Lung (tissue), 12 donors: ENCODE data around the gene DCUN1D3. TPM values are rescaled to one million over a fixed set of nuclear protein-coding genes. Genes with fewer than 3 reads are reported as not detected.
A peak's percentile ranks its signal among the peaks of the same experiment; 100 is the strongest.

Source experiments
- ATAC-seq: fragments of 200-7000 bp; cut with Tn5 transposase; one replicate; pipeline ENCODE4 v1.9.1; 2020; ENCODE audit warnings: moderate number of reproducible peaks; ENCODE audit not compliant: insufficient read depth, low FRiP score
- DNase-seq, 3 donors: peaks; one replicate each; pipeline ENCODE4 v3.0.0-alpha.2; 2013 to 2017
- H3K27ac ChIP-seq, 2 donors: one replicate each; pipeline ENCODE4 v1.5.1; 2013; ENCODE audit warnings: mild to moderate bottlenecking in 2 of 2, moderate library complexity in 2 of 2, control low read depth in 1 of 2, inconsistent platforms in 1 of 2, low read depth in 1 of 2, low read length in 1 of 2
- H3K27me3 ChIP-seq, 3 donors: one replicate each; pipeline ENCODE4 v1.5.1; 2013; ENCODE audit warnings: low read length in 2 of 3; ENCODE audit not compliant: control insufficient read depth in 3 of 3, insufficient read depth in 3 of 3
- H3K36me3 ChIP-seq, 4 donors: one replicate each; pipeline ENCODE4 v1.5.1; 2013; ENCODE audit warnings: low read length in 4 of 4, mild to moderate bottlenecking in 1 of 4, moderate library complexity in 1 of 4; ENCODE audit not compliant: control insufficient read depth in 4 of 4, insufficient read depth in 4 of 4
- H3K4me1 ChIP-seq, 5 donors: one replicate each; pipeline ENCODE4 v1.5.1; 2013; ENCODE audit warnings: low read length in 5 of 5, mild to moderate bottlenecking in 2 of 5, moderate library complexity in 1 of 5; ENCODE audit not compliant: control insufficient read depth in 5 of 5, insufficient read depth in 5 of 5
- H3K4me3 ChIP-seq: one replicate; pipeline ENCODE4 v1.5.1; 2013; ENCODE audit warnings: mild to moderate bottlenecking, control low read depth, moderate library complexity
- H3K9ac ChIP-seq, 2 donors: one replicate each; pipeline ENCODE4 v1.5.1; 2013; ENCODE audit warnings: low read length in 2 of 2, control low read depth in 1 of 2; ENCODE audit not compliant: insufficient read depth in 1 of 2
- H3K9me3 ChIP-seq, 4 donors: one replicate each; pipeline ENCODE4 v1.5.1; 2013; ENCODE audit warnings: low read length in 3 of 4, mild to moderate bottlenecking in 1 of 4, moderate library complexity in 1 of 4; ENCODE audit not compliant: control insufficient read depth in 4 of 4, insufficient read depth in 3 of 4
- CTCF ChIP-seq: IDR thresholded peaks from 2 replicates; pipeline ENCODE4 v1.5.1; 2012; ENCODE audit warnings: mild to moderate bottlenecking; ENCODE audit errors: control extremely low read depth, extremely low read depth
- WGBS, 2 donors: extraction: QIAGEN DNeasy Blood & Tissue Kit; methylation state at CpG; one replicate each; pipeline ENCODE4 v1.1.7; 2013; 5-methylcytosine and 5-hydroxymethylcytosine counted together
- polyA plus RNA-seq, 2 donors: library from polyadenylated mRNA; stranded (reverse); fragments of 200-250 nt; gene quantifications; one replicate each; pipeline ENCODE4 v1.2.1, GENCODE V29; 2013
- total RNA-seq, 2 donors: library from RNA; depleted of rRNA in 1 of 2; stranded (reverse); fragments of >200 nt in 1 of 2; gene quantifications; one replicate each; pipeline ENCODE4 v1.2.1, GENCODE V29; 2014 to 2021
- donor health status: control.
- donor health status: control.
- donor health status: Bipolar disorder and iron deficiency.
- donor health status: healthy.
- donor health status: DM: yes; HTN: yes; CAD: no.

The DCUN1D3 gene
- total and polyA plus RNA-seq, 4 donors: 6.1 to 27.8 (median 9.4) TPM

DNA sequence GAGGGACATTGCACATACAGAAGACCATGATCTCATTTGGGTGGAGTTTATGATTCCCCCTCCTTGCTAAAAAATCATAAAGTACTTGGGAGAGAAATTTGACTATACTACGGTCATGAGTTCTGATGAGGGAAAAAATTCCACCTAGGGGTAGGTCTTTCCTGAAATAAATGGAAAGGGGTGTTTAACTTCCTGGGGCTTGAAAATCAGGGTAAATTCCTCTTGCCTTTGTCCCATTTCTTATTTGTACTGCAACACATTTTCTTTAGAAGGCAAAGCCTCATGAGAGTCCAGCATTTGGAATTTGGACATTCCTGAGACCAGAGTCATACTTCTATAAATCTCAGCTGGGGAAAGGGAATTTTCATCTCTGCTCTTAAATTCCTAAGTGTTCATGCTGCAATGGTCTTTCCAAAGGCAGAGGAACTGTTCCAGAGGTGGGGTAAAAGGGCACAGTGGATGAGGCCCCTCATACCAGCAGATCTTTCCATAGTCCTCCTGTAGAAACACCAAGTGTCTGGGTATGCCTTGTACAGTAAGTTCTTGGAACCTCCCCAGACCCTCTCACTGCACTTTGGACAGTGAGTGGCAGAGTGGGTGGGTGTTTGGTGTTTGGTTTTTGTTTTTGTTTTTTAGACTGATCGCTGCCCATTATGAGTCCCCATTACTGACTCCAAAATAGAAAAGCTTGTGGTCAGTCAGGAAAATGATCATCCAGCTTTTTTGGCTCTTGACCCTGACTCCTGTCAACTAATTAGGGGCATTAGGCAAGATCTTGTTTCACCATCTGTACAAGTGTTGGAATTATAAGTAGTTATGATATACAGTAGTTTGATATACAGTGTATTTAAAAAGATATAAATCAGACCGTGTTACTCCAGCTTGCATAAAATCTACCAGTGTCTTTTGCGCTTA, 6.4 kb upstream of the DCUN1D3 start:
- Histone ChIP-seq H3K27me3 (no peaks in the 10 kb centered on the region), H3K4me1 (peaks cover 5 to 50% (median 17%) of the 10 kb centered on the region in 5 donors), H3K27ac (peak overlapping the region; percentile 82 to 83), H3K36me3 (no peaks in the 10 kb centered on the region), H3K4me3 (no peak overlapping the region), H3K9ac (peak overlapping the region in 1 of 2 donors; percentile 40), H3K9me3 (no peaks in the 10 kb centered on the region)
- TF ChIP-seq CTCF: no peak
- DNase-seq (peak in 2 of 3 donors; percentile 46 to 52), ATAC-seq (no peak)
- 73 to 81% methylated on average over 4 of the region's 4 CpGs for WGBS, 2 donors

GRCh38 chr16:20905576-20905975, 5.4 kb upstream of the DCUN1D3 start:
- H3K4me3 ChIP-seq: no peak overlapping the region
- 62 to 72% methylated on average over 3 of the region's 3 CpGs for WGBS, 2 donors
- TF ChIP-seq CTCF: no peak
- H3K9me3 ChIP-seq: no peaks in the 10 kb centered on the region
- H3K36me3 ChIP-seq: no peaks in the 10 kb centered on the region
- ATAC-seq (no peak), DNase-seq (no peak)
- no peaks in the 10 kb centered on the region for H3K27me3 ChIP-seq
- H3K27ac ChIP-seq: peak overlapping the region; percentile 66 to 83
- H3K4me1 ChIP-seq: peaks cover 5 to 50% (median 17%) of the 10 kb centered on the region in 5 donors
- H3K9ac ChIP-seq: no peak overlapping the region

- DNase-seq: peak in 2 of 3 donors; percentile 34 to 41
- H3K9ac ChIP-seq: no peak overlapping the region
Observed at GRCh38 chr16:20904507-20905081, 4.4 kb upstream of the DCUN1D3 start.

More at GRCh38 chr16:20904507-20905081, 4.4 kb upstream of the DCUN1D3 start:
- H3K9me3 ChIP-seq: no peaks in the 10 kb centered on the region
- H3K36me3 ChIP-seq: no peaks in the 10 kb centered on the region
- H3K4me3 ChIP-seq: no peak overlapping the region
- H3K27ac ChIP-seq: peak overlapping the region in 1 of 2 donors; percentile 66
- 6 to 21% methylated on average over 3 of the region's 3 CpGs for WGBS, 2 donors
- H3K4me1 ChIP-seq: peaks cover 5 to 47% (median 17%) of the 10 kb centered on the region in 5 donors
- no peak for ATAC-seq
- TF ChIP-seq CTCF: no peak
- H3K27me3 ChIP-seq: no peaks in the 10 kb centered on the region
